WTC11 (cell line): ENCODE results near the gene ETV6. TPM values are rescaled to one million over a fixed set of nuclear protein-coding genes. Genes with fewer than 3 reads are reported as not detected.

Source experiments
- ATAC-seq: fragments of 200-7000 bp; cut with Tn5 transposase; 2 replicates; pipeline ENCODE4 v1.10.0; 2021; ENCODE audit warnings: mild to moderate bottlenecking, moderate library complexity
- CTCF ChIA-PET: fragments of 300-600 bp; sonication (Branson Sonifier 250); formaldehyde crosslinking; loops from one replicate; lab custom pipeline; 2021; ENCODE audit warnings: antibody characterized with exemption; lab: Charles Lee
- POLR2A ChIA-PET: fragments of 350-600 bp; sonication (Branson Sonifier 250); formaldehyde crosslinking; loops from one replicate; lab custom pipeline; 2021; ENCODE audit warnings: antibody characterized with exemption; lab: Charles Lee
- DNase-seq: peaks from one replicate; pipeline ENCODE4 v3.0.0; 2021; ENCODE audit warnings: low spot score
- H3K27ac Mint-ChIP-seq: 2 replicates; pipeline ENCODE4 v1.8.0; 2021; ENCODE audit warnings: mixed read lengths
- H3K27me3 Mint-ChIP-seq: 2 replicates; pipeline ENCODE4 v1.8.0; 2021; ENCODE audit warnings: low read depth, mild to moderate bottlenecking, moderate library complexity, mixed read lengths
- H3K36me3 Mint-ChIP-seq: 2 replicates; pipeline ENCODE4 v1.8.0; 2021; ENCODE audit warnings: mixed read lengths
- H3K4me1 Mint-ChIP-seq: 2 replicates; pipeline ENCODE4 v1.8.0; 2022; ENCODE audit warnings: mixed read lengths
- H3K4me3 Mint-ChIP-seq: 2 replicates; pipeline ENCODE4 v1.8.0; 2021; ENCODE audit warnings: mild to moderate bottlenecking, moderate library complexity, mixed read lengths
- H3K9me3 Mint-ChIP-seq: 2 replicates; pipeline ENCODE4 v1.8.0; 2021; ENCODE audit warnings: mixed read lengths
- ELF4 ChIP-seq: sonication (generic); formaldehyde crosslinking; IDR thresholded peaks from 2 replicates; pipeline ENCODE4 v1.8.1; 2022; ENCODE audit warnings: low read depth, mild to moderate bottlenecking, moderate library complexity, missing genetic modification reagents
- EMX1 ChIP-seq: fragments of 250-450 bp; sonication (Bioruptor Pico); IDR thresholded peaks from 2 replicates; pipeline ENCODE4 v1.8.0; 2021; ENCODE audit warnings: mild to moderate bottlenecking
- FOXJ3 ChIP-seq: sonication (generic); formaldehyde crosslinking; IDR thresholded peaks from 2 replicates; pipeline ENCODE4 v1.9.0; 2021; ENCODE audit warnings: missing genetic modification reagents, mild to moderate bottlenecking, borderline replicate concordance
- NFATC4 ChIP-seq: fragments of 250-450 bp; sonication (Bioruptor Pico); IDR thresholded peaks from 2 replicates; pipeline ENCODE4 v1.9.0; 2021; ENCODE audit warnings: mild to moderate bottlenecking
- NFYB ChIP-seq: sonication (generic); formaldehyde crosslinking; conservative IDR thresholded peaks from 2 replicates; pipeline ENCODE4 v1.8.0; 2022; ENCODE audit warnings: low read depth, missing genetic modification reagents
- RELA ChIP-seq: sonication (generic); formaldehyde crosslinking; IDR thresholded peaks from 2 replicates; pipeline ENCODE4 v1.8.1; 2022; ENCODE audit warnings: missing genetic modification reagents, mild to moderate bottlenecking, borderline replicate concordance
- RORB ChIP-seq: fragments of 250-450 bp; sonication (Bioruptor Pico); IDR thresholded peaks from 2 replicates; pipeline ENCODE4 v1.9.0; 2021; ENCODE audit warnings: mild to moderate bottlenecking
- TEAD4 ChIP-seq: sonication (generic); formaldehyde crosslinking; IDR thresholded peaks from 2 replicates; pipeline ENCODE4 v1.8.0; 2022; ENCODE audit warnings: mild to moderate bottlenecking, missing genetic modification reagents
- TP53 ChIP-seq: sonication (generic); formaldehyde crosslinking; IDR thresholded peaks from 2 replicates; pipeline ENCODE4 v1.8.1; 2023; ENCODE audit warnings: mild to moderate bottlenecking, missing genetic modification reagents
- ZBTB21 ChIP-seq: sonication (generic); formaldehyde crosslinking; IDR thresholded peaks from 2 replicates; pipeline ENCODE4 v1.8.1; 2023; ENCODE audit warnings: mild to moderate bottlenecking, missing genetic modification reagents, borderline replicate concordance
- ZNF219 ChIP-seq: sonication (generic); formaldehyde crosslinking; IDR thresholded peaks from 2 replicates; pipeline ENCODE4 v1.8.0; 2023; ENCODE audit warnings: missing genetic modification reagents, mild to moderate bottlenecking, borderline replicate concordance
- ZNF263 ChIP-seq: sonication (generic); formaldehyde crosslinking; IDR thresholded peaks from 2 replicates; pipeline ENCODE4 v1.8.1; 2022; ENCODE audit warnings: low read depth, mild to moderate bottlenecking, moderate library complexity, missing genetic modification reagents
- ZNF317 ChIP-seq: sonication (generic); formaldehyde crosslinking; IDR thresholded peaks from 2 replicates; pipeline ENCODE4 v1.8.1; 2023; ENCODE audit warnings: low read depth, mild to moderate bottlenecking, moderate library complexity, missing genetic modification reagents, borderline replicate concordance
- total RNA-seq: library from RNA; stranded (reverse); gene quantifications from 3 replicates; pipeline ENCODE4 v1.2.3, GENCODE V29; 2021
- TF ChIP-seq, protein P1 (sequence below): sonication (generic); formaldehyde crosslinking; IDR thresholded peaks from 2 replicates; pipeline ENCODE4 v1.8.1; 2023; ENCODE audit warnings: mild to moderate bottlenecking, missing genetic modification reagents
- TF ChIP-seq, protein P2 (sequence below): fragments of 250-450 bp; sonication (Bioruptor Pico); IDR thresholded peaks from 2 replicates; pipeline ENCODE4 v1.9.0; 2021; ENCODE audit warnings: moderate library complexity, mild to moderate bottlenecking, inconsistent platforms, borderline replicate concordance
- TF ChIP-seq, protein P3 (sequence below): fragments of 250-450 bp; sonication (Bioruptor Pico); IDR thresholded peaks from 2 replicates; pipeline ENCODE4 v2.1.2; 2022; ENCODE audit warnings: mild to moderate bottlenecking, moderate library complexity
- TF ChIP-seq, protein P4 (sequence below): sonication (generic); formaldehyde crosslinking; IDR thresholded peaks from 2 replicates; pipeline ENCODE4 v1.8.1; 2022; ENCODE audit warnings: mild to moderate bottlenecking, moderate library complexity, missing genetic modification reagents
- TF ChIP-seq, protein P5 (sequence below): sonication (generic); formaldehyde crosslinking; IDR thresholded peaks from 2 replicates; pipeline ENCODE4 v1.8.0; 2022; ENCODE audit warnings: mild to moderate bottlenecking, missing genetic modification reagents
- TF ChIP-seq, protein P6 (sequence below): sonication (generic); formaldehyde crosslinking; IDR thresholded peaks from 2 replicates; pipeline ENCODE4 v1.8.0; 2022; ENCODE audit warnings: mild to moderate bottlenecking, missing genetic modification reagents
- TF ChIP-seq, protein P7 (sequence below): fragments of 200-600 bp; IDR thresholded peaks from 2 replicates; pipeline ENCODE4 v1.8.0; 2022; ENCODE audit warnings: antibody characterized with exemption

Gene ETV6
- total RNA-seq, 1 experiment from 2014 or later: 23.5 TPM

DNA sequence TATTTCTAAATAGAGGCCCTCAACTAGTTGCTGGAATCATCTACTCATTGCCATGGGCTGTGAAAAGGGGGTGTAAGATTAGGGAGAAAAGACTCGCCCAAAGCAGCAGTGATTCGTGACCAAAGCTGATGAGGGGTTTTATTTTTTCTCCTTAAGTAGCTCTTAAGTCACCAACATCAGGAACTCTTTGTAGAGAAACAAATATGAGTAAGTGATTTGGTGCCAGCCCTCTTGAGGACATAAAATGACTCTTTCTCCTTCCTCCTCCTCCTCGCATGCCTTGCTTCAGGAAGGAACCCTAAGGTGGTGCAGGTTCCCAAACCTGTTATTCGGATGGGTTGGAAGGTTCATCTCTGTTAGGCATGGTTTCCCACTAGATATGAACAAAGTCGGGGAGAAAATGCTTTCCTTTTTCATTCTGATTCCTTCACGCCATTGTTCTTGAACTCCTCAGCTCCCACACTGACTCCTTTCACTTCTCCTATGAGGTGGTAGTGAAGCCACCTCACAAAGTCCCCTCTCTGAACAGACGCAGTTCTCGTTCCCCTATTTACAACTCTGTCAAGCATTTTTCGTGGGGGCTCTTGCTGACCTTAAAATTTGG, 113.4 kb downstream of the ETV6 start:
- H3K36me3 Mint-ChIP-seq: no peaks in the 10 kb centered on the region
- POLR2A ChIA-PET: no interaction called here
- H3K9me3 Mint-ChIP-seq: no peaks in the 10 kb centered on the region
- no peak overlapping the region; the same call in 1 of the 2 replicates for H3K27ac Mint-ChIP-seq
- no peak for ATAC-seq
- no peak for DNase-seq
- peaks cover 60% of the 10 kb centered on the region for H3K4me1 Mint-ChIP-seq
- no peak overlapping the region for H3K4me3 Mint-ChIP-seq
- no peak for TF ChIP-seq TP53 (CRISPR knock-in tag)
- TF ChIP-seq ELF4 (CRISPR knock-in tag): no peak
- no peak for TF ChIP-seq RELA (CRISPR knock-in tag)
- TF ChIP-seq, protein P1, sequence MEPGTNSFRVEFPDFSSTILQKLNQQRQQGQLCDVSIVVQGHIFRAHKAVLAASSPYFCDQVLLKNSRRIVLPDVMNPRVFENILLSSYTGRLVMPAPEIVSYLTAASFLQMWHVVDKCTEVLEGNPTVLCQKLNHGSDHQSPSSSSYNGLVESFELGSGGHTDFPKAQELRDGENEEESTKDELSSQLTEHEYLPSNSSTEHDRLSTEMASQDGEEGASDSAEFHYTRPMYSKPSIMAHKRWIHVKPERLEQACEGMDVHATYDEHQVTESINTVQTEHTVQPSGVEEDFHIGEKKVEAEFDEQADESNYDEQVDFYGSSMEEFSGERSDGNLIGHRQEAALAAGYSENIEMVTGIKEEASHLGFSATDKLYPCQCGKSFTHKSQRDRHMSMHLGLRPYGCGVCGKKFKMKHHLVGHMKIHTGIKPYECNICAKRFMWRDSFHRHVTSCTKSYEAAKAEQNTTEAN (CRISPR knock-in tag): no peak
- TF ChIP-seq TEAD4 (CRISPR knock-in tag): no peak
- no peak for TF ChIP-seq EMX1 (CRISPR knock-in tag)
- TF ChIP-seq, protein P2, sequence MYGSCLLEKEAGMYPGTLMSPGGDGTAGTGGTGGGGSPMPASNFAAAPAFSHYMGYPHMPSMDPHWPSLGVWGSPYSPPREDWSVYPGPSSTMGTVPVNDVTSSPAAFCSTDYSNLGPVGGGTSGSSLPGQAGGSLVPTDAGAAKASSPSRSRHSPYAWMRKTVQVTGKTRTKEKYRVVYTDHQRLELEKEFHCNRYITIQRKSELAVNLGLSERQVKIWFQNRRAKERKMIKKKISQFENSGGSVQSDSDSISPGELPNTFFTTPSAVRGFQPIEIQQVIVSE (CRISPR knock-in tag): no peak
- TF ChIP-seq, protein P3, sequence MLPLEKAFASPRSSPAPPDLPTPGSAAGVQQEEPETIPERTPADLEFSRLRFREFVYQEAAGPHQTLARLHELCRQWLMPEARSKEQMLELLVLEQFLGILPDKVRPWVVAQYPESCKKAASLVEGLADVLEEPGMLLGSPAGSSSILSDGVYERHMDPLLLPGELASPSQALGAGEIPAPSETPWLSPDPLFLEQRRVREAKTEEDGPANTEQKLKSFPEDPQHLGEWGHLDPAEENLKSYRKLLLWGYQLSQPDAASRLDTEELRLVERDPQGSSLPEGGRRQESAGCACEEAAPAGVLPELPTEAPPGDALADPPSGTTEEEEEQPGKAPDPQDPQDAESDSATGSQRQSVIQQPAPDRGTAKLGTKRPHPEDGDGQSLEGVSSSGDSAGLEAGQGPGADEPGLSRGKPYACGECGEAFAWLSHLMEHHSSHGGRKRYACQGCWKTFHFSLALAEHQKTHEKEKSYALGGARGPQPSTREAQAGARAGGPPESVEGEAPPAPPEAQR (CRISPR knock-in tag): no peak
- no peak for TF ChIP-seq NFYB (CRISPR knock-in tag)
- TF ChIP-seq FOXJ3 (CRISPR knock-in tag): no peak
- TF ChIP-seq ZBTB21 (CRISPR knock-in tag): no peak
- TF ChIP-seq ZNF219 (CRISPR knock-in tag): no peak
- no peak for TF ChIP-seq NFATC4
- no peak for TF ChIP-seq RORB (CRISPR knock-in tag)
- no peak for TF ChIP-seq ZNF317 (CRISPR knock-in tag)
- TF ChIP-seq ZNF263 (CRISPR knock-in tag): no peak
- TF ChIP-seq, protein P4, sequence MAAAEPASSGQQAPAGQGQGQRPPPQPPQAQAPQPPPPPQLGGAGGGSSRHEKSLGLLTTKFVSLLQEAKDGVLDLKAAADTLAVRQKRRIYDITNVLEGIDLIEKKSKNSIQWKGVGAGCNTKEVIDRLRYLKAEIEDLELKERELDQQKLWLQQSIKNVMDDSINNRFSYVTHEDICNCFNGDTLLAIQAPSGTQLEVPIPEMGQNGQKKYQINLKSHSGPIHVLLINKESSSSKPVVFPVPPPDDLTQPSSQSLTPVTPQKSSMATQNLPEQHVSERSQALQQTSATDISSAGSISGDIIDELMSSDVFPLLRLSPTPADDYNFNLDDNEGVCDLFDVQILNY (CRISPR knock-in tag): no peak
- TF ChIP-seq, protein P5, sequence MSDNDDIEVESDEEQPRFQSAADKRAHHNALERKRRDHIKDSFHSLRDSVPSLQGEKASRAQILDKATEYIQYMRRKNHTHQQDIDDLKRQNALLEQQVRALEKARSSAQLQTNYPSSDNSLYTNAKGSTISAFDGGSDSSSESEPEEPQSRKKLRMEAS (CRISPR knock-in tag): no peak
- TF ChIP-seq, protein P6, sequence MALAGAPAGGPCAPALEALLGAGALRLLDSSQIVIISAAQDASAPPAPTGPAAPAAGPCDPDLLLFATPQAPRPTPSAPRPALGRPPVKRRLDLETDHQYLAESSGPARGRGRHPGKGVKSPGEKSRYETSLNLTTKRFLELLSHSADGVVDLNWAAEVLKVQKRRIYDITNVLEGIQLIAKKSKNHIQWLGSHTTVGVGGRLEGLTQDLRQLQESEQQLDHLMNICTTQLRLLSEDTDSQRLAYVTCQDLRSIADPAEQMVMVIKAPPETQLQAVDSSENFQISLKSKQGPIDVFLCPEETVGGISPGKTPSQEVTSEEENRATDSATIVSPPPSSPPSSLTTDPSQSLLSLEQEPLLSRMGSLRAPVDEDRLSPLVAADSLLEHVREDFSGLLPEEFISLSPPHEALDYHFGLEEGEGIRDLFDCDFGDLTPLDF (CRISPR knock-in tag): no peak
- TF ChIP-seq, protein P7, sequence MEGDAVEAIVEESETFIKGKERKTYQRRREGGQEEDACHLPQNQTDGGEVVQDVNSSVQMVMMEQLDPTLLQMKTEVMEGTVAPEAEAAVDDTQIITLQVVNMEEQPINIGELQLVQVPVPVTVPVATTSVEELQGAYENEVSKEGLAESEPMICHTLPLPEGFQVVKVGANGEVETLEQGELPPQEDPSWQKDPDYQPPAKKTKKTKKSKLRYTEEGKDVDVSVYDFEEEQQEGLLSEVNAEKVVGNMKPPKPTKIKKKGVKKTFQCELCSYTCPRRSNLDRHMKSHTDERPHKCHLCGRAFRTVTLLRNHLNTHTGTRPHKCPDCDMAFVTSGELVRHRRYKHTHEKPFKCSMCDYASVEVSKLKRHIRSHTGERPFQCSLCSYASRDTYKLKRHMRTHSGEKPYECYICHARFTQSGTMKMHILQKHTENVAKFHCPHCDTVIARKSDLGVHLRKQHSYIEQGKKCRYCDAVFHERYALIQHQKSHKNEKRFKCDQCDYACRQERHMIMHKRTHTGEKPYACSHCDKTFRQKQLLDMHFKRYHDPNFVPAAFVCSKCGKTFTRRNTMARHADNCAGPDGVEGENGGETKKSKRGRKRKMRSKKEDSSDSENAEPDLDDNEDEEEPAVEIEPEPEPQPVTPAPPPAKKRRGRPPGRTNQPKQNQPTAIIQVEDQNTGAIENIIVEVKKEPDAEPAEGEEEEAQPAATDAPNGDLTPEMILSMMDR: no peak
- CTCF ChIA-PET: interaction anchor here (0.8 kb wide), 1 partner anchor 29 kb away, joined by 4 read pairs; no protein-coding TSS in a partner anchor
- no peaks in the 10 kb centered on the region for H3K27me3 Mint-ChIP-seq
